Mononuclear cell (primary cell): ENCODE measurements around the gene ZMIZ1. TPM values are rescaled to one million over a fixed set of nuclear protein-coding genes. Genes with fewer than 3 reads are reported as not detected.

ENCODE experiments used
- H3K27me3 ChIP-seq: 2 replicates; pipeline ENCODE4 v1.6.0; 2011; ENCODE audit warnings: low read length, control low read depth; ENCODE audit not compliant: insufficient read depth
- H3K4me1 ChIP-seq: 2 replicates; pipeline ENCODE4 v1.5.1; 2011; ENCODE audit warnings: mild to moderate bottlenecking, low read length, control low read depth; ENCODE audit not compliant: insufficient read depth
- H3K4me3 ChIP-seq: 2 replicates; pipeline ENCODE4 v1.5.1; 2011; ENCODE audit warnings: mild to moderate bottlenecking, low read length, moderate library complexity
- H3K9me3 ChIP-seq: 2 replicates; pipeline ENCODE4 v1.5.1; 2011; ENCODE audit warnings: low read depth, mild to moderate bottlenecking, control low read depth, low read length
- total RNA-seq: library from RNA; depleted of rRNA; stranded (reverse); fragments of >200 nt; gene quantifications from one replicate; pipeline ENCODE4 v1.2.3, GENCODE V29; 2012

ZMIZ1 gene
- total RNA-seq, 1 donor: 26.2 TPM

DNA sequence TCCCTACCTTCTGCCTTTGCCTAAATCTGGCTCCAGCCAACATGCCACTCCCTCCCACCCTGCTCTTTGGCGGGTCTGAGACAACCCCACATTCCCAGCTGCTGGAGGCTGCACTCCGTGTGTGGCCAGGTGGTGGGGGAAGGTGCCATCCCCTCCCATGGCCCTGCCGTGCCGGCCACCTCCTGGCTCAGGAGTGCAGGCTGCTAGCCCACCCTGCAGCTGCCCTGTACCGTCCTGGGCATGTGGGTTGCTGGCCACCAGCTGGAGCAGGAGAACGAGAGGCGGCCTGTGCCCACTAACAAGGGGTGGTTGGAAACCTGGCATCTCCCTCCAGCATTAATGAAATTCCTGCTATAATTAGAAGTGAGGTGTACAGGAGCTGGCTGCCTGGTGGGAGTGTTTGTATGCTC lies 97.6 kb downstream of the ZMIZ1 start:
- no peaks in the 10 kb centered on the region for H3K27me3 ChIP-seq

DNA sequence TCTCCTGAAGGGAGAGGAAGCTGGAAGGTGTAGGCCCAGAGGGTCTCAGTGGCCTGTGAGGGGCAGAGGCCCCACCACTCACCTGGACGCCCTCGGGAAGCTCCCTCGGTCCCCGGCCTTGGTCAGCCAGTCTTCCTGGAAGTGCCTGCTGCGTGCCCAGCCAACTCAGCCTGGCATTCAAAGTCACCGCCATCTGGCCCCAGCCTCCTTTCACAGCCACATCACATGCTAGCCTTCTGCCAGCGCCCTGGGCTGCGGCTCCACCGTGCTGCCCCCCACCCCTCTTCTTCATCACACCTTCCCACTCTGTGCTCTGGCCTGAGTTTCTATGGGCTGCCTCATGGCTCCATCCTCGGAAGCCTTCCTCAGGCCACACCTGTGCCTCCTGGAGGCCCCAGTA lies 98.0 kb downstream of the ZMIZ1 start:
- H3K9me3 ChIP-seq: no peaks in the 10 kb centered on the region
- no peaks in the 10 kb centered on the region for H3K27me3 ChIP-seq
- H3K4me3 ChIP-seq: no peak overlapping the region
- no peaks in the 10 kb centered on the region for H3K4me1 ChIP-seq

More for the DNA sequence above, 97.6 kb downstream of the ZMIZ1 start:
- H3K9me3 ChIP-seq: no peaks in the 10 kb centered on the region
- H3K4me3 ChIP-seq: no peak overlapping the region
- H3K4me1 ChIP-seq: no peaks in the 10 kb centered on the region

DNA sequence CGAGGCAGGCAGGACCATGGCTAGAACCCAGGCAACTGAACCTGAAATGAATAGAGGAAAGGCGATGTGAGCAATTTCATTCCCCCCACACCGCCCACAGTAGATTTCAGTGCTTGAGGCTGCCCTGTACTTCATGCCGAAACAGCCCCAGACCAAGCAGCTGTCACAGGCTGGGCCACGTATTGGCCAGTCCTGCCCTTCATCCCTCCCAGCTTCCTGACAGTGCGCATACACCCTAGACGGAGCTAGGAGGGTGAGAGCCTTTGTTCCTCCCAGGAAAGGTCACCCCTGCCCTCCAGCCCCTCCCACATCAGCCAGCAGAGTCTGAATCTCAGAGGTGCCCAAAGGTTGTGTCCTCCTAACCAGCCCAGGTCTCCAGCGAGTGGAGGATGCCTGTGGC lies 98.8 kb downstream of the ZMIZ1 start:
- no peaks in the 10 kb centered on the region for H3K4me1 ChIP-seq
- H3K4me3 ChIP-seq: no peak overlapping the region
- no peaks in the 10 kb centered on the region for H3K9me3 ChIP-seq
- H3K27me3 ChIP-seq: no peaks in the 10 kb centered on the region

DNA sequence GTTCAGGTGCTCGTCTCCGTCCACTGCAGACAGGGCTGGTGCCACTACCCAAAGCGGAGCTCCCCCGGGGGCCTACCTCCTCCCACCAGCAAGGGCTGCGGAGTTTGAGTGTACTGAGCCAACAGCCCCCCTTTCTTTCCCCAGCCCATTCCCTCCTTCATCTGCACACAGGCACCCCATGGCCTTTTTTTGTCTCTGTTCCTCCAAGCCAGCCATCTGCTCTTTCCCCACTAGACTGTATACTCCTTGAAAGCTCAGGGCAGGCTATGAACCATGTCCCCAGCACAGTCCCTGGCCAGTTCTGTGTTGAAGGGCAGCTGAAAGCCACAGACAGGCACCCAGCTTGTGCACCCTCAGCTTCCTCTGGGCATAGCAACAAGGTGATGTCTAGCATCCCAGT lies 99.4 kb downstream of the ZMIZ1 start:
- Histone ChIP-seq H3K27me3 (no peaks in the 10 kb centered on the region), H3K9me3 (no peaks in the 10 kb centered on the region), H3K4me1 (no peaks in the 10 kb centered on the region), H3K4me3 (no peak overlapping the region)

DNA sequence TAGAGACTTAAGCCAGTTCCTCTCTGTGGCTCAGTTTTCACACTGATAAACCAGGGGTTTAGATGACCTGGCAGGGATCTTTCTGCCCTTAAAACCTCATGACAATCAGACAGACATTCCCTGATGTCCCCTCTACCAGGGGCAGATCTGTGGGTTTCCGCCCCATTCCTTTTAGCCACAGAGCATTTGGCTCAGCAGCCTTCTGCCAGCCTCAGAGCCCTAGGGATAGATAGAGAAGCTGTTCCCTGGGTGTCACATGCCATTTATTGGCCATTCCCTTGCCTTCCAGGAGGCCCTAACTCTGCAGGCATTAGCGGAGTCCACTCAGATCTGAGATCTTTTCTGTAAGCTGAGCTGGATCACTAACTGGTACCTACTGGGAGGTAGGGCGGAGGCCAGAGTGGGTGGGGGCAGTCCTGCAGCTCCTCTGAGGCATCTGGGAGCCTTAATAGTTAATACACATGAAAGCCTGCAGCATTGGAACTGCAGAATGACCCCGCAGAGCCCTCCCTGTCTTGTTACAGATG lies 101.5 kb downstream of the ZMIZ1 start:
- Histone ChIP-seq H3K9me3 (no peaks in the 10 kb centered on the region), H3K4me3 (no peak overlapping the region), H3K27me3 (no peaks in the 10 kb centered on the region), H3K4me1 (no peaks in the 10 kb centered on the region)

DNA sequence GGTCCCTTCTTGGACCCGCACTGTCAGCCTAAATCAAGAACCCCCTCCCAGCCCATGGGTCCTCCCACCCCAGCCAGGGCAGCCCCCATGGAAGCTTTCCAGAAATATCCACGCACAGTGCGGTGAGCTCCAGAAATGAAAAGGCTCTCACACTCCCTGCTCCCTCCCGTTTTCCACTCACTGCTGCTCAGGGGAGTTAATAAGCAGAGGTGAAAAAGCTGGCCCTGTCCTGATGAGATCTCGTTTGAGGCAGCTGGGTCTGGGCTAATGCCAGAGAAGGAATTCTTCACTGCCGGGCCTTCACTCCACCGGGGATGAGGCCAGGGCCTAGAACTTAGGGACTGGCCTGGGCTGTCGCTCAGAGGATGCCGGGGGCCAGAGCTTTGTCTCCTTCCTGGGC lies 102.2 kb downstream of the ZMIZ1 start:
- Histone ChIP-seq H3K4me1 (no peaks in the 10 kb centered on the region), H3K27me3 (no peaks in the 10 kb centered on the region), H3K9me3 (no peaks in the 10 kb centered on the region), H3K4me3 (no peak overlapping the region)

DNA sequence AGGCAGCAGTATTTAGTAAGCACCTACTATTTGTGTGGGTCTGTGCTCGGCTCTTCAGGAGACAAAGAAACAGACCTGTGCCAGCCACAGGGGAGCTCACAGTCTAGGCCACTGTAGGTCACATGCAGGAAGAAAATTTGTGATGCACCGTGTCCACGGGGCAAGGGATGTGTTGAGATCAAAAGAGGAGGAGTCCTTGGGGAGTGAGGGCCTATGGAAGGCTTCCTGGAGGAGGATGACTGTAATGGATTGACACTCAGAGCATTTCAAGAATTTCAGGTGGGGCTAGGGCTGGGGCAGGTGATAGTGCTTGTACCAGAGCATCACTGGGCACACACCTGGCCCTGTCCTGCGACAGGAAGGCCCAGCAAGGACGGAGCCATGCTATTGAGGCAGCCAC lies 102.7 kb downstream of the ZMIZ1 start:
- no peaks in the 10 kb centered on the region for H3K27me3 ChIP-seq
- H3K4me1 ChIP-seq: no peaks in the 10 kb centered on the region
- no peak overlapping the region for H3K4me3 ChIP-seq
- no peaks in the 10 kb centered on the region for H3K9me3 ChIP-seq

DNA sequence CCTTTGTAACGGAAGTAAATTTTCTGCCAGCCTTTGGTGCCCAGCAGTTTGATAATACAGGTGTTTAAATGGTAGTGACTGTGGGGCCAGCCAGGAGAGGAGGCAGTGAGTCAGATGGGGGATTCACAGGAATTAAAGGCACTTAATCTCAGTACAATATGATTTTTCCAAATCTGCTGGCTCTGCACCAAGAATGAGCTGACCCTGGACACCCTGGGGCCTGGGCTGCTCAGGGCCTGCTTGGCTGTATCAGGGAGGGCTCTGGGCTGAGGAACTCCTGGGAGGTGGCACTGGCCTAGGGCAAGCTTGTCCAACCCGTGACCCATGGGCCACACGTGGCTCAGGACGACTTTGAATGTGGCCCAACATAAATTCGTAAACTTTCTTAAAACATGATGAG lies 104.1 kb downstream of the ZMIZ1 start:
- Histone ChIP-seq H3K4me1 (no peaks in the 10 kb centered on the region), H3K4me3 (no peak overlapping the region), H3K27me3 (no peaks in the 10 kb centered on the region), H3K9me3 (no peaks in the 10 kb centered on the region)

DNA sequence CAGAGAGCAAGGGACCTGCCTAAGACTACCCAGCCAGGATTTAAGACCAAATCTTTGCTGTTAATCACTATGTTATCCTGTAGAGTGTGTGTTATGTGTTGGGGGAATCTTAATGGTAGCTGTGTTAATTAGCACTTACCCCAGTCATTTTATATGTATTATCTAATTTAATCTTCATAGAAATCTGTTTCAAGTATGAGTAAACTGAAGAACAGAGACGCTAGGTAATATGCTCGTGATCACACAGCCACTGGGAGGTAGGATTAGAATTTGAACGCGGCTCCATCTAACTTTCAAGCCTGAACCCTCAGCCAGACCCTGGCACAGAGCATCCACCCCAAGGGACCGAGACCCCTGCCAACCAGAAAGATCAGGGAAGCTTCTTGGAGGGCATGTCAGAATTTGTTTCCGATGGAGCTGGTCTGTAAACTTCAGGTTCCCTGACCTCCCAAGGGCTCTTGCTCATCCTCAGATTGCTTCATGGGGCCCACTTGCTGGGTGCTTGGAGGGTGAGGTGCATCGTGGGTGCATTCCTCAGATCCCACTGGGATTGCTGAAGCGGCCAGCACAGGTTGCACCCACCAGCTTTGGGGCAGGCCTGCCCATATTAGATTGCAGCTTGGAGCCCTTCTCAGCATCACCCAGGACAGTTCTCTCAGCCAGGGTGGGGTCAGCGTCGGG lies 105.0 kb downstream of the ZMIZ1 start:
- Histone ChIP-seq H3K27me3 (no peaks in the 10 kb centered on the region), H3K4me3 (no peak overlapping the region), H3K9me3 (no peaks in the 10 kb centered on the region), H3K4me1 (peaks cover 4% of the 10 kb centered on the region)

DNA sequence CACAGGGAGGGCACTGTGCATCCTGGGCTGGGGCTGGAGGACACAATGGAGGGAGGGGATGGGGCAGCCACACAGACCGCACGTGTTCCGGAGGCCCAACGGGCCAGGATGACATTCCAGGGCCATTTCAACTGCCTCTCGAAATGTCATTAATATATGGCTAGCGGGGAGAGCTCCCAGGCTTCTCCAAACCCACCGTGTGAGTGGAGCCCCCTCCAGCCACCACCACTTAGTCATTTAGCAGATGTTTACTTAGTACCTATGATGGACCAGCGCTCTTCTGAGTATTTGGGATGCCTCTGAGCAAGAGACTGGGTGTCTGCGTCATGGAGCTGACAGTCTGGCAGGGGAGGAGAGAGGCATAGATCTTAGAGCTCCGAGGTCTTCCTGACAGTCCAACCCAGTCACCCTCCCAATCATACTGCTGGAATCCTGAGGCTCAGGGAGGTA lies 107.3 kb downstream of the ZMIZ1 start:
- no peak overlapping the region for H3K4me3 ChIP-seq
- no peaks in the 10 kb centered on the region for H3K9me3 ChIP-seq
- no peaks in the 10 kb centered on the region for H3K27me3 ChIP-seq
- peaks cover 4% of the 10 kb centered on the region for H3K4me1 ChIP-seq

DNA sequence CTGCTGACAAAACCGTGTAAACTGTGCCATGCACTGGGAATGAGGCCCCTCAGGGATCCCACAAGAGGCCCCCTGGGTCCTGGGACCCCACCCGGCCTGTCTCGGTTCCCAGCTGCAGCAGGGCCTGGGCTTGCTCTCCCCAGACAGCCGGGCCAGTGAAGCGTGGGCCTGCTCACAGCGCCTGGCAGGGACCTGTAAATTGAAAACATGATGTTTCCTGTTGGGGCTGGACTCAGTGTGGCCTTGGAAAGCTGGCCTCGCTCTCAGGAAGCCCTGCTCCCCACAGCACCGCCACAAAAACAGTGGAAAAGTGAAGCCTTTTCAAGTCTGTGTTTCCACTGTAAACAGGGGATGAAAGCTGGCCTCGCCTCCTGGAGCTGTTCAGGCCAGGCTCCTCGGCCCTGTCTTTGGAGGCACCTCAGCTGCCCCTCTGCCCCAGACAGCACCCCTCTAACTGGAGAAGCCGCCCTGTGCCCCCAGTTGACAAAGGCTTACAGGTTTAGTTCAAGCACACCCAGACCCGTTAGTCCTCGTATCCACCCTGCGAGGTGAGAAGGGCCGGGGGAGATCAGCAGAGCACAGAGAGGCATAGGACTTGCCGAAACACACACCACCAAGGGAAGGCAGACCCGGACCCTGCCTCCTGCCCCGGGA lies 108.3 kb downstream of the ZMIZ1 start:
- Histone ChIP-seq H3K4me3 (no peak overlapping the region), H3K27me3 (no peaks in the 10 kb centered on the region), H3K4me1 (peaks cover 4% of the 10 kb centered on the region), H3K9me3 (no peaks in the 10 kb centered on the region)

DNA sequence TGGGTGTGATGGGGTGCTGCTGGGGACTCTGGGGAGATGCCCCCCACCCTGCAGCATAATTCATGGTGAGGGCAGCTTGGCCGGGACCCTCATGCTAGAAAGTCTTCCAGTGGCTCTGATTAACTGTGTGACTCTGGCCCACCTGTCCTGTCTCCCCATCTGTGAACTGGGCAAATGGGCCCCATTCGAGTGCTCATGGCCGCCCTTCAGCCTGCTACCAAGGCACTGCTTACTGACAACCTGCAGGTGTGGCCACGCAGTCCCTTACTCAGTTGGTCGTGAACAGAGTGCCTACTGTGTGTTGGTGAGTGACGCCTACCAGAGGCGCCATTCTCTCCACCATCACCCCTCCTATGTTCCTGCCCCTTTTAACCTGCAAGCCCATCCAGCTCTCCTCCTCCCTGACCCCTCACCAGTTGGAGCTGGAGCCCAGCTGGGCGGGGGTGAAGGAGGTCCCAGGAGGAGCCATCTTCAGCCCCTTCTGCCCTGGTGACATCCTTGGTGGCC lies 109.4 kb downstream of the ZMIZ1 start:
- H3K4me3 ChIP-seq: no peak overlapping the region
- H3K27me3 ChIP-seq: no peaks in the 10 kb centered on the region
- peaks cover 4% of the 10 kb centered on the region for H3K4me1 ChIP-seq

DNA sequence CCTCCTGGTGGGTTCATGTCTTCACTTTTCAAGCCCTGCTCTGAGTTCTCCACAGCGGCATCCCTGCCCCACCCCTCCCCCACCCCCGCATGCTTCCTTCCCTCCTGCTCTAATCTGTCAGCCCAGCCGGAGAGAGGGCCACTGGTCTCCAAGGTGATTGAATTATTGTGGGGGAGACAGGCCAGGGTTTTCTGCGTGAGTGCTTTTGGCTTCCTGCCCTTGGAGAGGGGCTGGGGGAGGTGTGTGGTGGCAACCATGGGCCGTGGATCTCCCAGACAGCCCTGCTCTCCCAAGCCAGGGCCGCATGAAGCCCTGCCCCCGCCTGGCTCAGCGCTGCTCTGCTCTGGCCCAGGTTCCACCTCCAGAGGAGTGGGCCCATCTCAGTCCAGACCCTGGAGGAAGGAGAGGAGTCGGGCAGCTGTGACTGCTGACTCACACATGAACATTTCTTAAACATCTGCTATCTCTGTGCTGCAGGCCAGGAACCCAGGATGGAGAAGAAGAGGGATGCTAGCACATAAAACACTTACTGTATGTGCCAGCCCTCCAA lies 109.9 kb downstream of the ZMIZ1 start:
- H3K9me3 ChIP-seq: no peaks in the 10 kb centered on the region
- peaks cover 4% of the 10 kb centered on the region for H3K4me1 ChIP-seq
- H3K27me3 ChIP-seq: no peaks in the 10 kb centered on the region
- no peak overlapping the region for H3K4me3 ChIP-seq

More for the DNA sequence above, 109.4 kb downstream of the ZMIZ1 start:
- H3K9me3 ChIP-seq: no peaks in the 10 kb centered on the region

DNA sequence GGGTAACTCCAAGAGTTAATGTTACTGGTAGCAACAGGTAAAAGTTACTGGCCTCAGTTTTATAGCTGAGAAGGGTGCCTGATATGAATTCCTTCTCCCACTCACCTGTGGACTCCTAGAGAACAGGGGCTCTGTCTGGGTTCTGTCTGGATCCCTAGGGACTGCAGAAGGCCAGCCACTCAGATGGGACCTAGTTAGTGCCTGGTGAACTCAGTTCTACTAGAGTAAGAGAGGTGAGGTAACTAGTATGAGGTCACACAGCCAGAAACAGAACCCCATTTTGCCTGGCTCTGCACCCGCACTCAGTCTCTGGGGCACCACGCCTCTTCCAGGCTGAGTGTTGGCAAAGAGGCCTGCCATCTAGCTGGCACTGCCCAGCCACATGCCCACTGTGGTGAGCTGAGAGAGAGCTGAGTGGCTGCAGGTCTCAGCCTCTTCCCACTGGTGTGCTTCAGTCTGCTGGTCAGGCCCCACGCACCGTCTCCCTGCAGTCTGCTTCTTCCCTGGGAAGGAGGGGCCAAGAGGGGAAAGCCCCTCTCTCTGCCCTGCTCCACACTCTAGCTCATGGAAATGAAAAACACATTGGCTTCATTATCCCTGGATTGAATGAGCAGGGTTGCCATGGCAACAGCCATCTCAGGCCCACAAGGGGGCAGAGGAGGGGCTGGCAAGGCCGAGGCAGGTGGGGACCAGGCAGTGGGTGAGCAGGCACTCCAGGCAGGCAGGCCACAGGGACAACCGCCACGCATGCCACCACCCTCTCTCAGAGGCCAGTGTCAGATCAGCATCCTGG lies 110.6 kb downstream of the ZMIZ1 start:
- no peak overlapping the region for H3K4me3 ChIP-seq
- H3K9me3 ChIP-seq: no peaks in the 10 kb centered on the region
- H3K4me1 ChIP-seq: peaks cover 4% of the 10 kb centered on the region
- no peaks in the 10 kb centered on the region for H3K27me3 ChIP-seq

DNA sequence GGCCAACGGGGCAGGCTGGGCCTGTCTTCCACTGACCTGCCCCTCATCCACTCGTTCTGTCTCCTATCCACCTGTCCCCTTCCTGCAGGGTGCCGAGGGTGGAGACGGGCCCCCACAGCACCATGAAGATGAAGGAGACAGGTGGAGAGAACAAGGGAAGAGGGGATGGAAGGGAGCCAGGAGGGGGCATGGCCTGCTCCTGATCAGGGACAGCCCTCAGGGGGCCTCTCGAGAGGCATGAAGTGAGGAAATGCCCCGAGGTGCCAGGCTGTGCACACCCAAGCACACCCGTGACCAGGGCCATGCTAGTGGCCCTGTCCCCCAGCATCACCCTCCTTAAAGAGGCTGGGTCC lies 111.2 kb downstream of the ZMIZ1 start:
- Histone ChIP-seq H3K4me1 (peaks cover 4% of the 10 kb centered on the region), H3K9me3 (no peaks in the 10 kb centered on the region), H3K4me3 (no peak overlapping the region), H3K27me3 (no peaks in the 10 kb centered on the region)
